GM18951 (cell line): ENCODE data around the gene KRT86.
"Not testable (repeated sequence)": the region's sequence is repeated elsewhere in the genome, so short reads cannot be mapped to it uniquely, and the experiment has no call there.

Source experiments
- POLR2A ChIP-seq: IDR thresholded peaks from 4 replicates; pipeline ENCODE4 v1.6.1; 2011; ENCODE audit warnings: mild to moderate bottlenecking; ENCODE audit not compliant: insufficient read length, insufficient read depth; ENCODE audit errors: extremely low read depth
- in situ Hi-C: fragments of 300-500 bp; cut with MboI; formaldehyde crosslinking; loops from one replicate; pipeline ENCODE4 v1.12.0; 2022; ENCODE audit warnings: low sequenced_read_pairs, mixed read lengths, inconsistent platforms; ENCODE audit not compliant: unreplicated experiment

The KRT86 gene

DNA sequence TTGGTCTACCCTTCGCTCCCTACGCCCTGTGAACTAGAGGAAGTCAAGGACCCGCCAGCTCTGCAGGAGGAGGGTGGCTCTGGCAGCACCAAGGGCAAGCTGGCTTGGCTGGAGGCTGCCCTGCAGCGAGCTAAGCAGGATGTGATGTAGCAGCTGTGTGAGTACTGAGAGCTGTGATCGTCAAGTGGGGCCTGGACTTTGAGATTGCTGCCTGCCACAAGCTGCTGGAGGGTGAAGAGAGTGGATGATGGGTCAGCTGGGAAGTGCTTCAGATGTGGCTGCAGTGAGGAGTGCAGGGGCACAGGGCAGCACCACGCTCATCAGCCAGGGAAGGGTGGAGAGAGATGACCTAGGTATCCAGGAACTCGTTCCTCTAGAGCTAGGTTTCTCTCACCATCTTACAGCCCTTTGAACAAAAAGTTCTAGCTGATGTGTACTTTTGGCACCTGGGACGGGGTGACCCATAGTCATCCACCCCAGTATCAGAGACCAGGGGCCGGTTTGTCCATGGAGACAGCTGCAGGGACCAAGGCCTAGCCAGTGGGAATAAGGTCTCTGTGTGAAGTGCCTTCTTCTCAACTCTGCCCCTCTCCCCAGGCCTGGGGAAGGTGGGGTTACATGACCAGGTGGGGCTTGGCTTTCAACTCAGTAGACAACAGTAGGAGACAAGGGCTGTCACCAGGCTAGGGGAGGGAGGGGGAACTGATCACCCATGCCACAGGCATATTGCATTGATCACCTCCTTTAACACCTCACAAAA is 3.2 kb downstream of the KRT86 start:
- TF ChIP-seq POLR2A = no peak
- in situ Hi-C loops = no loop called here

DNA sequence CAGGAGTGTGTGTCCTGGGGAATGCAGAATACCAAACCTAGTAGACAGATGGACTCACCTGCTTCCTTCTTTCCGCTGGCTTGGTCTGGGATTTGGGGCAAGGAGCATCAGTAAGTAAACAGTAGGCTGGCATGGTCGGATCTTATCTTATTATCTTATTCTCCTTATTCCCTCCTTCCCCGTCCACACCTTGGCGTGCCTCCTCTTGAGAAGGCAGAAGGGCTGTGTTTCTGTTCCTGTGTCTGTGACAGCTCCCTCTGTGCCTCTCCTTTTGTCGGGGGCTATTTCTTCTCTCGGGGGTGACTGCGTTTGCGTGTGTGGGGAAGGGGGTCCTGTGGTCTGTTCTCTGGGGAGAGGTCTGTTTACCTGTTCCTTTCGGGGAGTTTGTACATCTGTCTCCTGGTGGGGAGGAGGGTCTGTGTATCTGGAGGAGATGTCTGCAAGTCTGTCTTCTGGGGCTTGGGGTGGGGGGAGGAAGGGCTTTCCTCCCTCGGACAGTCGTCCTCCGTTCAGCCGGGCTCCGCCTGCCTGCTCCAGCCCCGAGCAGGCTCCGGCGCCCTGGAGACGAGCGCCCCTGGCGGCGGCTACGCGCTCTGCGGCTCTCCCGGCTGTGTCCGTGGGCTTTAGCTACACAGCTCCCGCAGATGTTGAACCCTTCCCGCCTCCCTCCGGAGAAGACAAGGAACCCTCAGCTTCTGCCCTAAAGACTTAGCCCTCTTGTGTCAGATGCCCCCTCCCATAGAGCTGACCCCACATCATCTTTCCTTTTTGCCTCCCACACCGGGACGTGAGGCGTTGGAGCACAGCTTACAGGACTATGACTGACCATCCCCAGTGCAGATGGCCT is 4.4 kb downstream of the KRT86 start:
- in situ Hi-C loops = no loop called here

DNA sequence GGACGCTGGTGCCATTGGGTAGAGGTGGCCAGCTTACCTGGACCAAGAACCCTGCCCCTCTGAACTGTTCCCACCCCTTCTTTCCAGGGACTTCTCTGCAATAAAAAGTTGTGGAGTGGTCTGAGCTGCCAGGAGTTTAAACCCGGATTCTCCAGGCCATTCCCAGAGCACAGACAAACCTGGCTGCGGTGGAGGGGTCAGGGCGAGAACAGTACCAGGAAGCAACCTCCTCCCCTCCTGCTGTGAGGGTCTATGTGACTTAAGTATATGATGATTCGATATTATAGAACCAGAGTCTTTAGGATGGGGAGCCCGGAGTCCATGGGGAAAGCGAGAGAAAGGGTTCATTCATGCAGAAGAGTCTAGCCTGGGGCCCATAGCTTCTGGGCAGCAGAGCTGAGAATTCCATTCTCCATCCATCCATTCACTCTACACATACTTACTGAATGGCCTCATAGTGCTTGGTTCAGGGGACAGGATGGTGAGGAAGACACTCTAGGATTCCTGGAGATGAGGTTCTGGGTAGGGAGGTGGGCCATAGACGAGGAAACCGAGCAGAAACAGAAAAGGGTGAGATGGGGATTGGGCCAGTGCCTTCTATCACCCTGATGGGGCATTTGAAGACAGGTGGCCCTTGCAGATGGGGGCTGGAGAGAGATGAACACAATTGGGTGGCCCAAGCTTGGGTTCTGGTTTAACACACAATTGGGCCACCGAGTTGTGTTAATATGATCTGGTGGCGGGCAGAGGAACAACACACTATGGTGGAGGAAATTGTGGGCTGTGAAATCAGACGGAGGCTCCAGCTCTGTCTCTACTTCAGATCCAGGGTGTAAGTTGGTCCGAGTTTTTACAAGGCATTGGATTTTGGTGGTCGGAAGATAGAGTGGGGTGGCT is 5.2 kb downstream of the KRT86 start:
- in situ Hi-C loops = no loop called here

More for the DNA sequence above, 4.4 kb downstream of the KRT86 start:
- TF ChIP-seq POLR2A = no peak

DNA sequence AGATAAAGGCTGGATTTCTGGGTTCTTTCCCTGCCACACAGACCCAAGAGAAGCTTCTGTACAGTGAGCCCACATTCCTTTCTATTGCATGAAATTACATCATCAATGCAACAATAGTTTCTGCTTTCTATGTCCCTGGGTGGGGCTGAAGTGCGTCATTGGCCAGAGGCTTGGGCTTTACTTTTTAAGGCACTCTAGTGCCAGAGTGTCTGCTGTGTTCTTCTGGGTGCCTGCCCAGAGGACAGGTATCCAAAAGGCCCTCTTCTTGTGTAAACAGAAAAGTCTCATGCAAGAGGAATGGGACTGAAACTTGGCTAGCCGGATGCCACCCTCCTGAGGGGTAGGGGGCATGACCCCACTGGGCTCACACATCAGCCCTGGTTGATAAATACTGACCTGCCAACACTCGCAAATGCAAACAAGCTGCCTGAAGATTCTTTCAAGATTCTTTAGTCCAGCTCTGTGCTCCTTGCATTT is 5.9 kb downstream of the KRT86 start:
- in situ Hi-C loops = no loop called here
- TF ChIP-seq POLR2A = no peak

More for the DNA sequence above, 5.2 kb downstream of the KRT86 start:
- no peak for TF ChIP-seq POLR2A

DNA sequence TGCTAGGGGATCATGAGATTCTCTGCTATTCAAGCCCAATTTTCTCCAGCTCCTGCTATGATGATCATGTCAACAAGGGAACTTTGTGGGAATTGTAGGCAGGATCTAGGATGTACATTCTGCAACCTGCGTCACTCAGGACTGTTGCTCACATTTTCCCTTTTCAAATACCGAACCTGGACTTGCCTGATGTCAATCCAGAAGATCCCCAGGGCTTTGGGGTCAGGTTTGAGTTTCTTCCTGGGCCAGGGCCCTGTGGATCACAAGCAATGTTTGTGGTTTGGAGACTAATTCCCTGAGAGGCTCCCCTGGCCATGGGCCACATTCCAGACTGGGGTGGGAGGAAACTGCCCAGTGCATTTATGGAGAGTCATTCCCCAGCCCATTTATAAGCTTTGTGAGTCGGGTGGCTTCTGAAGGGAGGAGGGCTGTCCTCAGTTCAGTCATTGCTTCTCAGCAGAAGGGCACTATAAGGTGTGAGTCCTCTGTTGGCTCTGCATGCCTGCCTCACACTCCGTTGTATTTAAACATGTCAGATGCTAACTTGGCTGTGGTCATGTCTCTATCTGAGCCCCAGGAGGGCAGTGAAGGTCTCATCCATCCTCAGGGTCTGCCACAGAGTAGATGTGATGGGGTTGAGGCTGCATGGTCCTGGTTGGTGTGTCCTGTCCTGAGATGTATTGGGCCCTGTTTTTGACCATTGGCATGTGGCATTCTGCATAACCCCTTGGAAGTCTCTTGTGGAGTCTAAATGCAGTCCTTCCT is 6.5 kb downstream of the KRT86 start:
- no peak for TF ChIP-seq POLR2A
- in situ Hi-C loops = no loop called here

DNA sequence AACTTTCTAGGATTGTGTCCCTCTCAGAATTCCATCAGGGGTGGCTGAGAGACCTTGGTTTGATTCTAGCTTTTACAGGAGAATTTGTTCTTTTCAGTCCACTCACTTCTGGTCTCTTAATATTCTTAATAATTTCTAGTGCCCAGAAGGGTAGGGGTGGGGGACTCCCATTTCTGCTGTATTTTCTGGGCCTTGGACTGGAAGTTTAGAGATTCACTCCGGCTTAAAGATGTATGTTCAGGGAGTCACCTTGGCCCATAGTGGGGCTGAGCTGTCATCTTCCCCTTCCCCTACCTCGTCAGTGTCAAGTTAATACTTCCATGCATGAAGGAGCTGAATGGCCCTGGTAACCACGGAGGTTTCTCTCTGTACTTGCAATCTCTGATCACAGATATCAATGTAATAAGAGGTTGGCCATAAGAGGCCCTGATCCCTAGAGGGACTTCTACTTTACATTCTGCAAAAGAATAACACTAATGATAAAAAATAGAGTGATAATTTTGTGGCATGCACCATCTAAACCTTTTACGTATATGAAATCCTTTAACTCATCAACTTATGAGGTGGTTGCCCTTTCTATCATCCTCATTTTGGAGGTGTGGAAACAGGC is 10.2 kb downstream of the KRT86 start:
- TF ChIP-seq POLR2A = no peak
- in situ Hi-C loops = no loop called here

DNA sequence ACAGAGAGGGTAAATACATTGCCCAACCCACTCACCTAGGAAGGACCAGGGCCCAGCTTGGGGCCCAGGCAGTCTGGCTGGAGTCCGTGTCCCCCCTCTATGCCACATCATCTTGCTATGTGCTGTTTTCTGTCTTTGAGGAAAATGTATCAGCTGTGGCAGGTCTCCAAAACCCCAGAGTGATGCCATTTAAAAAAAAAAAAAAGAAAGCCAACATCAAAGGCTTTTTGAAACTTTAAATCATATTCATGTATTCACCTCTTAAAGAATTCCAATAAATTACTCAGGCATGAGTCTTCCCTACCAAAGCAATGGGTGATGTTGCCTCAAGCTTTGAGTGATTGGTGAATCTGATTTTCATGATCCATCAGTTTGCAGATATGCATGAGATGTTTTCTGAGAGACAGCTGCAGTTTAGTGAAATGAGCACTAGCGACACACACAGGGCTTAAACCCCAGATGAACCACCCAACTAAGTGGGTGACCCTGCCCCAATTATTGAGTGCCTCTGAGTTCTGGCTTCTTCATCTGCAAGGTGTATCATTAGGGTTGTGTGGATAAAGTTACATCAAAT is 10.8 kb downstream of the KRT86 start:
- TF ChIP-seq POLR2A = no peak
- in situ Hi-C loops = no loop called here

DNA sequence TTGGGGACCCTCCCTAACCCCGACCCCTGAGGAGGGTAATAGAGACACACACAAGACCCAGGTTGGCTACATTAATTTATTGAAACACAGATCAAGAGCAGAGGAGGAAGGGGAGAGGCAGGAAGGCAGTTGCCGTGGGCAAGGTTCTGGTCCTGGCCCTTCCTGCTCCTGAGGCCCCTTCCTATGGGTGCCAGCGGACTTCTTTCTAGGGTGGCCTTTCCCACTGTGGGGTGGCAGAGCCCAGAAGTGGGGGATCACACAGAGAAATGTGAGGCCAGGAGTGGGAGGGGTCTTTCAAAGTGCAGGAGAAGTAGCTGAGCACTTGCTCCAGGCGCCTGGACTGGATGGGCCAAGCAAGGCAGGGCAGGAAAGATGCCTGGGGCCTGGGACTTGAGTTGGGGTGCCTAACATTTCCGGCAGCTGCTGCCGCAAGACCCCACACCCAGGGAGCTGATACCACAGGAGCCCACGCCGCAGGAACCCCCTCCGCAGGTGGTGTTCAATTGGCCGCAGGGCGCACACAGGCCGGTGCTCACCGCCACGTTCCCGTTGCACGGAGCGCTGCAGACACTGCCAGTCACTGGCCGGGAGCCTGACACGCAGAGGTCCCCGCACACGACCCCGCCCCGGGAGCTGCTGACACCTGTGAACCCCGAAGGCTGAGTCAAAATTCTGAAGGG is 11.5 kb downstream of the KRT86 start:
- in situ Hi-C loops = no loop called here
- no peak for TF ChIP-seq POLR2A

DNA sequence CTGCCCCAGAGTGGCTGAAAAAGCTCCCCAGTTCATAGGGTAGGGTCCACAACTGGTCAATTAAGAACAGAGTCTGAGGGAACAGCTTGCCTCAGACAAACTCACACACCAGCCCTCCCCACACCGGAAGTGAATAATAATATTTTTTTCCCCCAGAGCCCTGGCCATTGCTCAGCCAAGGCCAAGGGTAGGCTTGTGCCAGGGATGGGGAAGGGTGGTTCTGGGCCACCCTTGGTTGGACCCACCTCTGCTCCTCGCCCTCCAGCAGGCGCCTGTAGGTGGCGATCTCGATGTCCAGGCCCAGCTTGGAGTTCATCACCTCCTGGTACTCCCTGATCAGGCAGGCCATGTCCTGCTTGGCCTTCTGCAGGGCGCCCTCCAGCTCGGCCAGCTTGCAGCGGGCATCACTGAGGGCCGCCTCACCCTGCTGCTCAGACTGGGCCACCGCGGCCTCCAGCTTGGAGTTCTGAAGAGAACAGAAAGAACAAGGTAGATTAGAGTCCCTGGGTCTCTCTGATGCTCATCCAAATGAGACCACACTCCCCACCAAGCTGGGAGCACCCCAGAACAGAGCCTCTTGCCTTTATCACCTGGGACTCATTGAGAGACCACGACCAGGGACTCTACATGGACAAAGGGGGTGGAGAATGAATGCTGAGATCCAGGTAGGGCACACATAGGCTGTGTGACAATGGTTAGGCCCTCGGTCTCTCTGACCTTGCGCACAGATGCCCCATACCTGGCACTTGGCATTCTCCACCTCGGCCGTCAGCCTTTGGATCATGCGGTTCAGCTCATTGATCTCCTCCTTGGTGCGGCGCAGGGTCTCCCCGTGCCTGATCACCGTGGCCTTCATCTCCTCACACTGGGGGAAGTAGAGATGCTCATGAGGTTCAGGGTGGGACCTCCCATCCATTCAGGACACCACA is 12.7 kb downstream of the KRT86 start:
- in situ Hi-C loops = not testable (repeated sequence)

DNA sequence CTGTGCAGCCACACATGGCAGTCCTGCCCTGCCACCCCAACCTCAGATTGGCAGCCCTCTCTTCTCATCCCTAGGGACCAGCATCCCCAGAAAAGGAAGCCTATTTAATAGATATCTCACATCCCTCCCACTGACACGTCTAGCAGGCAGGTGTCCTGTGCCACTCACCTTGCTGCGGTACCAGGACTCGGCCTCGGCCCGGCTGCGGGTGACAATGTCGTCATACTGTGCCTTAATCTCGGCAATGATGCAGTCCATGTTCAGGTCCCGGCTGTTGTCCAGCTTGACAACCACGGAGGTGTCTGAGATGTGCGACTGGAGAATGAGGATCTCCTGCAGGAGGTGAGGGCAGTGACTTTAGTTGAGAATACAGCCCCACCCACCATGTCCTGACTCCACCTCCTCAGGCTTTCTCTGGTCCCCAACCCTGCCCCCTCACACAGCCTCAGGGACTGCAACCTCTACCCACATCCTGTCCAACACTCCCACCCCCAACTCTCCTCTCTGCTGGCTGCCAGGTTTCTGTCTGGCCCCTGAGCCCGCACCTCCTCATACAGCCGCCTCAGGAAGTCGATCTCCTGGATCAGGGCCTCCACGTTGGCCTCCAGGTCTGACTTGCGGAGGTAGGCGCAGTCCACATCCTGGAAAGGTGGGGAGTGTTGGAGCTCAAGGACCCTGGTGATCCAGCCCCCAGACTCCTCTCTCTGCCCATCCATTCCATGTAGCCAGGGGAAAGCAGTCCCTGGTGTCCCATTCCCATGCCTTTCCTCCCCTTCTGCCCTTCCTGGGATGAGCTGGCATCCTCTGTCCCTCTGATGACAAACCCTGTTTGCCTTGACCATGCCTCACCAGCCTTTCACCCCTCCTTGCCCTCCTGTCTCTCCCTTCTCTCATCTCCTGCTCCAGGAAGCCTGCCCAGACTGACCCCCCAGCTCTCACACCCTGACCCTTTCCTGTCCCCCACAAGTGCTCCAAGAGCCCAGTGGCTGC is 13.7 kb downstream of the KRT86 start:
- in situ Hi-C loops = not testable (repeated sequence)

DNA sequence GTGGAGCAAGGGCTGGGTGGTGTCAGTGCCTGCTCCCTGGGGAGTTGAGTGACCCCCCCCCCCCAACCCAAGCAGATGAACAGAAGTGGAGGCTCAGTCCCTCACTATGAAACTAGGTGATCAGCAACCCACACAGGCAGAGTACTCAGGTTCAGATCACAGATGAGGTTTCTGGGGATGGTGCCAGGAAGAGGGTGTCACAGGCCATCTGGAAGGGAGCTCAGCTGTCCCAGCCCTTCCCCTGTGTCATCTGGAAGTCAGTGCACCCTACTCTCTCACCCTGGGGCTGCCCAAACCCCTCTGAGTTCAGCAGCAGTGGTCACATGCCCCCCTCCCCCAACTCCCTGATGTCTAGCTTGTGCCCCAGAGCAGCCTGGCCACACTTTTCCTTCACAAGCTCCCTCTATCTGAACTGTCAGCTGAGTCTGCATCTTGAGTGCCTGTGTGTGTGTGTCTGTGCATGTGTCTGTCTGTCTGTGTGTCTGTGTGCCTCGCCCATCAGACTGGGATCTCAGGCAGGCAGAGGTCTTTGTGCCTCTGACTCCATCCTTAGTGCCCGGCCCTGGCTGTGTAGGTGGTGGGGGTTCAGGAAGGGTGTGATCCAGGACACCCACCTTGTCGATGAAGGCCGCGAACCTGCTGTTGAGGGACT is 16.2 kb downstream of the KRT86 start:
- in situ Hi-C loops = not testable (repeated sequence)
